Thyroid gland (tissue), 4 donors: ENCODE measurements around the gene CDK10.

Source experiments
- POLR2A ChIP-seq, 2 donors: fragments of 450-650 bp; IDR thresholded peaks; one replicate each; pipeline ENCODE4 v1.6.1; 2017; ENCODE audit warnings: antibody characterized with exemption in 2 of 2, mild to moderate bottlenecking in 2 of 2, moderate library complexity in 1 of 2
- TF ChIP-seq, protein P1 (sequence below), 6 experiments: fragments of 200-600 bp in 3 of 6; fragments of 450-650 bp in 3 of 6; sonication (generic) in 3 of 6; IDR thresholded peaks; one replicate each; pipeline ENCODE4 v1.5.1; 2016 to 2019; ENCODE audit warnings: antibody characterized with exemption in 6 of 6, mild to moderate bottlenecking in 2 of 6, inconsistent platforms in 1 of 6, moderate library complexity in 1 of 6

GRCh38 chr16:89686520-89687091, at the start of gene CDK10:
- peak; percentile 61 to 89 for TF ChIP-seq POLR2A (IDR thresholded peaks at IDR 0.05)
- TF ChIP-seq, protein P1, sequence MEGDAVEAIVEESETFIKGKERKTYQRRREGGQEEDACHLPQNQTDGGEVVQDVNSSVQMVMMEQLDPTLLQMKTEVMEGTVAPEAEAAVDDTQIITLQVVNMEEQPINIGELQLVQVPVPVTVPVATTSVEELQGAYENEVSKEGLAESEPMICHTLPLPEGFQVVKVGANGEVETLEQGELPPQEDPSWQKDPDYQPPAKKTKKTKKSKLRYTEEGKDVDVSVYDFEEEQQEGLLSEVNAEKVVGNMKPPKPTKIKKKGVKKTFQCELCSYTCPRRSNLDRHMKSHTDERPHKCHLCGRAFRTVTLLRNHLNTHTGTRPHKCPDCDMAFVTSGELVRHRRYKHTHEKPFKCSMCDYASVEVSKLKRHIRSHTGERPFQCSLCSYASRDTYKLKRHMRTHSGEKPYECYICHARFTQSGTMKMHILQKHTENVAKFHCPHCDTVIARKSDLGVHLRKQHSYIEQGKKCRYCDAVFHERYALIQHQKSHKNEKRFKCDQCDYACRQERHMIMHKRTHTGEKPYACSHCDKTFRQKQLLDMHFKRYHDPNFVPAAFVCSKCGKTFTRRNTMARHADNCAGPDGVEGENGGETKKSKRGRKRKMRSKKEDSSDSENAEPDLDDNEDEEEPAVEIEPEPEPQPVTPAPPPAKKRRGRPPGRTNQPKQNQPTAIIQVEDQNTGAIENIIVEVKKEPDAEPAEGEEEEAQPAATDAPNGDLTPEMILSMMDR (IDR thresholded peaks at IDR 0.05), result no peak
